DMS79 treated with DMSO at 0.1 percent for 48 hours (cell line): ENCODE results near the gene TAMM41.
"Not testable (repeated sequence)": the region's sequence is repeated elsewhere in the genome, so short reads cannot be mapped to it uniquely, and the experiment has no call there.

Source experiments
- DNase-seq: peaks from one replicate; lab custom pipeline; 2025; lab: John Stamatoyannopoulos, UW

Gene TAMM41

GRCh38 chr3:11814663-11815062, 32.0 kb downstream of the TAMM41 start:
- DNase-seq: no peak

GRCh38 chr3:11810276-11810675, 36.4 kb downstream of the TAMM41 start:
- no peak for DNase-seq

- DNase-seq: no peak
These were observed 38.5 kb downstream of the TAMM41 start for GRCh38 chr3:11808231-11808630.

- no peak for DNase-seq
These were observed 39.0 kb downstream of the TAMM41 start for GRCh38 chr3:11807686-11808085.

GRCh38 chr3:11805716-11806115, 41.0 kb downstream of the TAMM41 start:
- DNase-seq: no peak

- DNase-seq: peak; percentile 11
These were observed 42.5 kb downstream of the TAMM41 start for GRCh38 chr3:11803977-11804892.

- no peak for DNase-seq
These were observed 46.9 kb downstream of the TAMM41 start for GRCh38 chr3:11799791-11800190.

- no peak for DNase-seq
These were observed 51.8 kb downstream of the TAMM41 start for GRCh38 chr3:11794927-11795326.

GRCh38 chr3:11791339-11792200, 55.1 kb downstream of the TAMM41 start:
- DNase-seq: no peak

GRCh38 chr3:11789412-11789811, 57.3 kb downstream of the TAMM41 start:
- DNase-seq: no peak

GRCh38 chr3:11784971-11785377, 61.7 kb downstream of the TAMM41 start:
- no peak for DNase-seq

- no peak for DNase-seq
These were observed 66.3 kb downstream of the TAMM41 start for GRCh38 chr3:11780341-11780740.

GRCh38 chr3:11779626-11780025, 67.1 kb downstream of the TAMM41 start:
- no peak for DNase-seq

- DNase-seq: no peak
These were observed 68.4 kb downstream of the TAMM41 start for GRCh38 chr3:11778248-11778647.

- DNase-seq: peak; percentile 12
These were observed 70.3 kb downstream of the TAMM41 start for GRCh38 chr3:11776346-11776745.

- DNase-seq: no peak
These were observed 71.2 kb downstream of the TAMM41 start for GRCh38 chr3:11775493-11775892.

GRCh38 chr3:11774296-11774877, 72.3 kb downstream of the TAMM41 start:
- no peak for DNase-seq

GRCh38 chr3:11771931-11772330, 74.8 kb downstream of the TAMM41 start:
- not testable (repeated sequence) for DNase-seq

- peak; percentile 81 for DNase-seq
These were observed 76.0 kb downstream of the TAMM41 start for GRCh38 chr3:11770477-11771391.

GRCh38 chr3:11769704-11770476, 76.8 kb downstream of the TAMM41 start:
- DNase-seq: no peak

GRCh38 chr3:11768604-11769003, 78.1 kb downstream of the TAMM41 start:
- no peak for DNase-seq
